ENCODE results near the gene RAB3A. TPM values are rescaled to one million over a fixed set of nuclear protein-coding genes. Genes with fewer than 3 reads are reported as not detected.

RAB3A gene
- total RNA-seq, 1 donor: 3.8 TPM

Other genes with a start within 250 kb of the RAB3A start
- under 0.01 TPM for gene KCNN1, start 236.9 kb downstream of the RAB3A start, total RNA-seq
- 123 TPM for gene ARRDC2, start 195.9 kb downstream of the RAB3A start, total RNA-seq
- gene IL12RB1, start 117.1 kb downstream of the RAB3A start, total RNA-seq: 26.9 TPM
- 6.7 TPM for gene MAST3, start 106.3 kb downstream of the RAB3A start, total RNA-seq
- gene PIK3R2, start 50.9 kb downstream of the RAB3A start, total RNA-seq: 3.7 TPM
- 769 TPM for gene IFI30, start 30.2 kb downstream of the RAB3A start, total RNA-seq
- gene MPV17L2, start 10.8 kb downstream of the RAB3A start, total RNA-seq: 4.3 TPM
- gene PDE4C, start 22.4 kb upstream of the RAB3A start, total RNA-seq: not detected
- gene IQCN, start 70.4 kb upstream of the RAB3A start, total RNA-seq: 7.7 TPM
- gene JUND, start 77.6 kb upstream of the RAB3A start, total RNA-seq: 1,318 TPM
- gene LSM4, start 119.0 kb upstream of the RAB3A start, total RNA-seq: 62.4 TPM
- gene PGPEP1, start 136.6 kb upstream of the RAB3A start, total RNA-seq: 21.4 TPM
- not detected for gene GDF15, start 182.1 kb upstream of the RAB3A start, total RNA-seq
- gene LRRC25, start 193.6 kb upstream of the RAB3A start, total RNA-seq: 32.7 TPM
- 46.2 TPM for gene SSBP4, start 215.4 kb upstream of the RAB3A start, total RNA-seq
- 7.8 TPM for gene ISYNA1, start 234.1 kb upstream of the RAB3A start, total RNA-seq

Measured in mononuclear cell (primary cell).